ENCODE measurements around the gene ANKHD1. TPM values are rescaled to one million over a fixed set of nuclear protein-coding genes. Genes with fewer than 3 reads are reported as not detected.
A peak's percentile ranks its signal among the peaks of the same experiment; 100 is the strongest.

Gene ANKHD1
- total RNA-seq = 121 TPM

GRCh38 chr5:140401362-140402257 lies at the start of gene ANKHD1:
Gene ANKHD1 (plus strand): TSS chr5:140401833. CDS start chr5:140401968, 135 bp downstream.
- DNase-seq = peak; percentile 100

- DNase-seq = no peak
These were observed 46.1 kb upstream of the ANKHD1 start for GRCh38 chr5:140355546-140355945.

GRCh38 chr5:140356853-140357725 lies 44.5 kb upstream of the ANKHD1 start:
- DNase-seq = no peak

GRCh38 chr5:140357726-140358093 lies 43.9 kb upstream of the ANKHD1 start:
- DNase-seq = peak; percentile 89

GRCh38 chr5:140358738-140359310 lies 42.8 kb upstream of the ANKHD1 start:
- DNase-seq = no peak

GRCh38 chr5:140360101-140360500 lies 41.5 kb upstream of the ANKHD1 start, which contains the start of gene SLC4A9:
Gene SLC4A9 (plus strand): TSS chr5:140360194. CDS start chr5:140360237, 43 bp downstream.
- no peak for DNase-seq

GRCh38 chr5:140360681-140361479 lies 40.8 kb upstream of the ANKHD1 start:
- DNase-seq = no peak

- no peak for DNase-seq
These were observed 39.7 kb upstream of the ANKHD1 start for GRCh38 chr5:140361901-140362300.

GRCh38 chr5:140362311-140362710 lies 39.3 kb upstream of the ANKHD1 start:
- DNase-seq = no peak

GRCh38 chr5:140362875-140363630 lies 38.6 kb upstream of the ANKHD1 start:
- peak; percentile 78 for DNase-seq

- DNase-seq = no peak
These were observed 37.8 kb upstream of the ANKHD1 start for GRCh38 chr5:140363631-140364471.

GRCh38 chr5:140364472-140364765 lies 37.2 kb upstream of the ANKHD1 start:
- no peak for DNase-seq

- no peak for DNase-seq
These were observed 36.4 kb upstream of the ANKHD1 start for GRCh38 chr5:140365282-140365681.

GRCh38 chr5:140365941-140366340 lies 35.7 kb upstream of the ANKHD1 start:
- DNase-seq = no peak

- DNase-seq = no peak
These were observed 34.9 kb upstream of the ANKHD1 start for GRCh38 chr5:140366589-140367255.

GRCh38 chr5:140367256-140368013 lies 34.2 kb upstream of the ANKHD1 start:
- DNase-seq = no peak

GRCh38 chr5:140371356-140372151 lies 30.1 kb upstream of the ANKHD1 start:
- DNase-seq = no peak

GRCh38 chr5:140372971-140373487 lies 28.6 kb upstream of the ANKHD1 start:
- DNase-seq = peak; percentile 85
